Measurements from ENCODE around the gene ANKRD13A. TPM values are rescaled to one million over a fixed set of nuclear protein-coding genes. Genes with fewer than 3 reads are reported as not detected.

Gene ANKRD13A
- total RNA-seq, 1 donor from 2014 or later, result 52.2 TPM

GRCh38 chr12:109961201-109961600 is 38.0 kb upstream of the ANKRD13A start:
- no peak overlapping the region for H3K9ac ChIP-seq (ENCODE audit: low read depth in 1 of 3, low read length in 3 of 3)
- peaks cover 24 to 53% (median 43%) of the 10 kb centered on the region in 3 donors for H3K36me3 ChIP-seq (ENCODE audit: control insufficient read depth in 3 of 3, insufficient read depth in 3 of 3, low read length in 3 of 3)
- H3K27me3 ChIP-seq (ENCODE audit: control insufficient read depth in 3 of 3, insufficient read depth in 3 of 3, low read length in 3 of 3), result no peaks in the 10 kb centered on the region
- no peak overlapping the region for H3K27ac ChIP-seq (ENCODE audit: low read depth, low read length)
- H3K4me3 ChIP-seq (ENCODE audit: low read length in 3 of 3), result no peak overlapping the region
- no peaks in the 10 kb centered on the region for H3K9me3 ChIP-seq (ENCODE audit: control insufficient read depth in 3 of 3, low read length in 3 of 3)
- H3K4me1 ChIP-seq (ENCODE audit: control insufficient read depth in 3 of 3, insufficient read depth in 3 of 3, low read length in 3 of 3), result peaks cover 5 to 7% (median 5%) of the 10 kb centered on the region in 3 donors

GRCh38 chr12:109961612-109962011 is 37.6 kb upstream of the ANKRD13A start:
- H3K36me3 ChIP-seq (ENCODE audit: control insufficient read depth in 3 of 3, insufficient read depth in 3 of 3, low read length in 3 of 3), result peaks cover 24 to 53% (median 45%) of the 10 kb centered on the region in 3 donors
- no peak overlapping the region for H3K27ac ChIP-seq (ENCODE audit: low read depth, low read length)
- H3K4me3 ChIP-seq (ENCODE audit: low read length in 3 of 3), result no peak overlapping the region
- H3K9me3 ChIP-seq (ENCODE audit: control insufficient read depth in 3 of 3, low read length in 3 of 3), result no peaks in the 10 kb centered on the region
- H3K4me1 ChIP-seq (ENCODE audit: control insufficient read depth in 3 of 3, insufficient read depth in 3 of 3, low read length in 3 of 3), result peaks cover 5 to 7% (median 5%) of the 10 kb centered on the region in 3 donors
- no peak overlapping the region for H3K9ac ChIP-seq (ENCODE audit: low read depth in 1 of 3, low read length in 3 of 3)
- no peaks in the 10 kb centered on the region for H3K27me3 ChIP-seq (ENCODE audit: control insufficient read depth in 3 of 3, insufficient read depth in 3 of 3, low read length in 3 of 3)

- Histone ChIP-seq H3K9ac (ENCODE audit: low read depth in 1 of 3, low read length in 3 of 3) (no peak overlapping the region), H3K36me3 (ENCODE audit: control insufficient read depth in 3 of 3, insufficient read depth in 3 of 3, low read length in 3 of 3) (peaks cover 24 to 50% (median 46%) of the 10 kb centered on the region in 3 donors), H3K9me3 (ENCODE audit: control insufficient read depth in 3 of 3, low read length in 3 of 3) (no peaks in the 10 kb centered on the region), H3K4me3 (ENCODE audit: low read length in 3 of 3) (no peak overlapping the region), H3K4me1 (ENCODE audit: control insufficient read depth in 3 of 3, insufficient read depth in 3 of 3, low read length in 3 of 3) (peaks cover 5 to 7% (median 5%) of the 10 kb centered on the region in 3 donors), H3K27ac (ENCODE audit: low read depth, low read length) (no peak overlapping the region), H3K27me3 (ENCODE audit: control insufficient read depth in 3 of 3, insufficient read depth in 3 of 3, low read length in 3 of 3) (no peaks in the 10 kb centered on the region)
These were observed 36.8 kb upstream of the ANKRD13A start for GRCh38 chr12:109962398-109962797.

DNA sequence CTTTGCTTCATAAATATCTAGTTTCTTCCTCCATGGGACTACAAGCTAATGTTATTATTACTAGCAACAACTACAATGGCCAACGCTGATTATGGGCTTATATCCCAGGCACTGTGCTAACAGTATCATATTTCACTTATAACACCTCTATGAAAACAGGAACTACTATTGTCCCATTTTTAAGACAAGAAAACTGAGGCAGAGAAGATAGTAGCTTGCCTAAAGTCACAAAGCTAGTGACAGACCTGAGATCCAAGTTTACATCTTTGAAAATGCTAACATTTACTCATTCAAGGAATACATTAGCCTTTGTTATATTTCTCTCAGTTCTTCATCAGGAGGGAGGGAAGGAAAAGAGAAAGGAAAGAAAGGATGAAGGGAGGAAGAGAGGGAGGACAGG is 35.9 kb upstream of the ANKRD13A start:
- Histone ChIP-seq H3K36me3 (ENCODE audit: control insufficient read depth in 3 of 3, insufficient read depth in 3 of 3, low read length in 3 of 3) (peaks cover 28 to 57% (median 53%) of the 10 kb centered on the region in 3 donors), H3K4me3 (ENCODE audit: low read length in 3 of 3) (no peak overlapping the region)

GRCh38 chr12:109963743-109964429 is 35.3 kb upstream of the ANKRD13A start:
- Histone ChIP-seq H3K4me1 (ENCODE audit: control insufficient read depth in 3 of 3, insufficient read depth in 3 of 3, low read length in 3 of 3) (peaks cover 5 to 7% (median 5%) of the 10 kb centered on the region in 3 donors), H3K27me3 (ENCODE audit: control insufficient read depth in 3 of 3, insufficient read depth in 3 of 3, low read length in 3 of 3) (no peaks in the 10 kb centered on the region), H3K4me3 (ENCODE audit: low read length in 3 of 3) (no peak overlapping the region), H3K27ac (ENCODE audit: low read depth, low read length) (no peak overlapping the region), H3K36me3 (ENCODE audit: control insufficient read depth in 3 of 3, insufficient read depth in 3 of 3, low read length in 3 of 3) (peaks cover 28 to 53% (median 53%) of the 10 kb centered on the region in 3 donors), H3K9ac (ENCODE audit: low read depth in 1 of 3, low read length in 3 of 3) (peak overlapping the region in 1 of 3 donors; percentile 34), H3K9me3 (ENCODE audit: control insufficient read depth in 3 of 3, low read length in 3 of 3) (no peaks in the 10 kb centered on the region)

More for the DNA sequence above, 35.9 kb upstream of the ANKRD13A start:
- Histone ChIP-seq H3K27me3 (ENCODE audit: control insufficient read depth in 3 of 3, insufficient read depth in 3 of 3, low read length in 3 of 3) (no peaks in the 10 kb centered on the region), H3K27ac (ENCODE audit: low read depth, low read length) (no peak overlapping the region), H3K9ac (ENCODE audit: low read depth in 1 of 3, low read length in 3 of 3) (no peak overlapping the region), H3K4me1 (ENCODE audit: control insufficient read depth in 3 of 3, insufficient read depth in 3 of 3, low read length in 3 of 3) (peaks cover 5 to 7% (median 5%) of the 10 kb centered on the region in 3 donors), H3K9me3 (ENCODE audit: control insufficient read depth in 3 of 3, low read length in 3 of 3) (no peaks in the 10 kb centered on the region)

- Histone ChIP-seq H3K4me1 (ENCODE audit: control insufficient read depth in 3 of 3, insufficient read depth in 3 of 3, low read length in 3 of 3) (peaks cover 5 to 7% (median 5%) of the 10 kb centered on the region in 3 donors), H3K27ac (ENCODE audit: low read depth, low read length) (no peak overlapping the region), H3K4me3 (ENCODE audit: low read length in 3 of 3) (no peak overlapping the region), H3K9me3 (ENCODE audit: control insufficient read depth in 3 of 3, low read length in 3 of 3) (no peaks in the 10 kb centered on the region), H3K36me3 (ENCODE audit: control insufficient read depth in 3 of 3, insufficient read depth in 3 of 3, low read length in 3 of 3) (peaks cover 18 to 50% (median 42%) of the 10 kb centered on the region in 3 donors), H3K27me3 (ENCODE audit: control insufficient read depth in 3 of 3, insufficient read depth in 3 of 3, low read length in 3 of 3) (no peaks in the 10 kb centered on the region), H3K9ac (ENCODE audit: low read depth in 1 of 3, low read length in 3 of 3) (no peak overlapping the region)
These were observed 32.7 kb upstream of the ANKRD13A start for GRCh38 chr12:109966546-109966945.

- Histone ChIP-seq H3K4me3 (ENCODE audit: low read length in 3 of 3) (no peak overlapping the region), H3K9me3 (ENCODE audit: control insufficient read depth in 3 of 3, low read length in 3 of 3) (no peaks in the 10 kb centered on the region), H3K27ac (ENCODE audit: low read depth, low read length) (no peak overlapping the region), H3K4me1 (ENCODE audit: control insufficient read depth in 3 of 3, insufficient read depth in 3 of 3, low read length in 3 of 3) (peaks cover 5 to 7% (median 5%) of the 10 kb centered on the region in 3 donors), H3K9ac (ENCODE audit: low read depth in 1 of 3, low read length in 3 of 3) (no peak overlapping the region), H3K36me3 (ENCODE audit: control insufficient read depth in 3 of 3, insufficient read depth in 3 of 3, low read length in 3 of 3) (peaks cover 14 to 42% (median 39%) of the 10 kb centered on the region in 3 donors), H3K27me3 (ENCODE audit: control insufficient read depth in 3 of 3, insufficient read depth in 3 of 3, low read length in 3 of 3) (no peaks in the 10 kb centered on the region)
These were observed 31.7 kb upstream of the ANKRD13A start for GRCh38 chr12:109967383-109968031.

GRCh38 chr12:109968032-109968420 is 31.2 kb upstream of the ANKRD13A start:
- Histone ChIP-seq H3K9ac (ENCODE audit: low read depth in 1 of 3, low read length in 3 of 3) (no peak overlapping the region), H3K36me3 (ENCODE audit: control insufficient read depth in 3 of 3, insufficient read depth in 3 of 3, low read length in 3 of 3) (peaks cover 11 to 39% (median 37%) of the 10 kb centered on the region in 3 donors), H3K4me1 (ENCODE audit: control insufficient read depth in 3 of 3, insufficient read depth in 3 of 3, low read length in 3 of 3) (peaks cover 5 to 7% (median 5%) of the 10 kb centered on the region in 3 donors), H3K9me3 (ENCODE audit: control insufficient read depth in 3 of 3, low read length in 3 of 3) (no peaks in the 10 kb centered on the region), H3K27ac (ENCODE audit: low read depth, low read length) (no peak overlapping the region), H3K4me3 (ENCODE audit: low read length in 3 of 3) (no peak overlapping the region), H3K27me3 (ENCODE audit: control insufficient read depth in 3 of 3, insufficient read depth in 3 of 3, low read length in 3 of 3) (no peaks in the 10 kb centered on the region)

- Histone ChIP-seq H3K9ac (ENCODE audit: low read depth in 1 of 3, low read length in 3 of 3) (no peak overlapping the region), H3K27me3 (ENCODE audit: control insufficient read depth in 3 of 3, insufficient read depth in 3 of 3, low read length in 3 of 3) (no peaks in the 10 kb centered on the region), H3K9me3 (ENCODE audit: control insufficient read depth in 3 of 3, low read length in 3 of 3) (no peaks in the 10 kb centered on the region), H3K4me1 (ENCODE audit: control insufficient read depth in 3 of 3, insufficient read depth in 3 of 3, low read length in 3 of 3) (peaks cover 1 to 5% (median 4%) of the 10 kb centered on the region in 3 donors), H3K27ac (ENCODE audit: low read depth, low read length) (no peak overlapping the region), H3K4me3 (ENCODE audit: low read length in 3 of 3) (no peak overlapping the region), H3K36me3 (ENCODE audit: control insufficient read depth in 3 of 3, insufficient read depth in 3 of 3, low read length in 3 of 3) (peaks cover 11 to 39% (median 34%) of the 10 kb centered on the region in 3 donors)
These were observed 30.4 kb upstream of the ANKRD13A start for GRCh38 chr12:109968801-109969200.

- H3K4me1 ChIP-seq (ENCODE audit: control insufficient read depth in 3 of 3, insufficient read depth in 3 of 3, low read length in 3 of 3), result no peaks in the 10 kb centered on the region
- H3K9ac ChIP-seq (ENCODE audit: low read depth in 1 of 3, low read length in 3 of 3), result no peak overlapping the region
- peaks cover 11 to 38% (median 21%) of the 10 kb centered on the region in 3 donors for H3K36me3 ChIP-seq (ENCODE audit: control insufficient read depth in 3 of 3, insufficient read depth in 3 of 3, low read length in 3 of 3)
- no peak overlapping the region for H3K27ac ChIP-seq (ENCODE audit: low read depth, low read length)
- H3K9me3 ChIP-seq (ENCODE audit: control insufficient read depth in 3 of 3, low read length in 3 of 3), result no peaks in the 10 kb centered on the region
- no peak overlapping the region for H3K4me3 ChIP-seq (ENCODE audit: low read length in 3 of 3)
- H3K27me3 ChIP-seq (ENCODE audit: control insufficient read depth in 3 of 3, insufficient read depth in 3 of 3, low read length in 3 of 3), result no peaks in the 10 kb centered on the region
These were observed 26.4 kb upstream of the ANKRD13A start for GRCh38 chr12:109972821-109973220.

Data from skeletal muscle tissue (tissue), 4 donors.